ENCODE results near the gene CACNA1H.
"Not testable (repeated sequence)": the region's sequence is repeated elsewhere in the genome, so short reads cannot be mapped to it uniquely, and the experiment has no call there.

CACNA1H gene

DNA sequence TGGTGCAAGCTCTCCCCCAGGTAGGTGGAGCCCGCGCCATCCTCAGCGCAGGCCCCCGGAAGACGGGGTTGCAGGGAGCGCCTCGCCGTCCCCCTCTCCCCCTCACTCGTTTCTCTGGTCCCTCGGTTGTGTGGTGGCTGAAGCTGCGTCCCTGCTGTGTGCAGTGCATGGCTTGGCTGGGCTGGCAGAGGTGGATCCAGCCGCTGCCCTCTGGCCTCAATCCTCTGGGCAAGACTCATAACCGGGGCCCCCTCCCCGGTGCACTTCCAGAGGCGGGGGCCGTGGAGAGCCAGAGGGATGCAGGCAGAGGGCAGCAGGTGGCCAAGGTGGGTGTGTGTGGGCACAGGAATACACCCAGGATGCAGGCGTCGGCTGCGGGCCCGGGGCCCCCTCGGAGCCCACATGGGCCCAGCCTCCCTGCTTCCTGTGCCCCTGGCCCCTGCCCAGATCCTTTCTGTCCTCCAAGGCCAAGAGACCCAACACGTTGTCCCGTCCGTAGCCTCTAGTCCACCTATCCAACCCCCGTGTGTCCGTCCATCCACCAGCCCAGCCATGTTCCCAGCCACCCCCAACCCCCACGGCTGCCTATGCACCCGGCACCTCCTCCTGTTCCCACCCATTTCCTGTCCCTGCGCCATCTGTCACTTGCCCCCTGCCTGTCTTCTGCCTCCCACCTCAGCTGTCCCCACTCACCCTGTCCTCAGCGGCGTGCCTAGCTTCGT, 62.8 kb downstream of the CACNA1H start:
- no peak for DNase-seq

DNA sequence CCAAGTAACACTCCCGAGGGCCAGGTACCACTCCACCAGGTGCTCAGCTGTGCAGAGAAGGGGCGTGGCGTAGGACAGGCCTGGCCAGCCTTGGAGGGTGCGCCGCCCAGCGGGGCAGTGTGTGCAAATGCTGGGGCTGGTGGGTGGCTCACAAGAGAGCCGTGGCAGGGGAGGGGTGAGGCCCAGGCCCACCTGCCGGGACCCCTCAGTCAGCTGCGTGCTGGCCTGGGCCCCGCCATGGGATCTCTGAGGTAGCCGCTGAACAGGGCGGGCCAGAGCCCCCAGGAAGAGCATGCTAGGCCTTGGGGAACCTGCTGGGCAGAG, 63.4 kb downstream of the CACNA1H start:
- no peak for DNase-seq

DNA sequence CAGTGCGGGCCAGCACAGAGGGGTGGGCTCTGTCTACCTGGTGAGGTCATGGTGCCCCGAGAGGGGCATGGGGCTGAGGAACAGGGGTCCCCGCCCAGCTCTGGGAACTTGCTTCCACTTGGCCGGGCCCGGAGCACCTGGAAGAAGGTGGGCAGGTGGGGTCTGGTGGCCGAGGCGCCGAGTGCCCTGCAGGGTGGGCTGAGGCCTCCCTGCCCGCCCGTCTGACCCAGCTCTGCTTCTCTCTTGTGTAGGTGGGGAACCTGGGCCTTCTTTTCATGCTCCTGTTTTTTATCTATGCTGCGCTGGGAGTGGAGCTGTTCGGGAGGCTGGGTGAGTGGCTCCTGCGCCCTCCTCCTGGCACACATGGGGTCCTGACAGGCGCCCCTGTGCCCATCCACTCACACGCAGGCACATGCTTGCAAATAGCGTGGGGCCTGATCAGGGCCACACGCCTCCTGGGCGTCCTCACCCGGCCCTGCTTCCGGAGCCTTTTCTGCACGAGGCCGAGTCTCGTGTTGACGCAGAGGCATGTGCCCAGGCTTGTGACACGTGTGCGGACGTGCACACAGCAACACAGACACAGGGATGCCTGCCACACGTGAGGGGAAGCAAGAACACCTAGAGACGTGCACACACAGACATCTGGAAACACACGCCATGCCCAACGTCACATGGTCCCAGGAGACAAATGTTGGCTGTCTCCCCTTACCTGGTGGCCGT, 63.9 kb downstream of the CACNA1H start:
- no peak for DNase-seq

DNA sequence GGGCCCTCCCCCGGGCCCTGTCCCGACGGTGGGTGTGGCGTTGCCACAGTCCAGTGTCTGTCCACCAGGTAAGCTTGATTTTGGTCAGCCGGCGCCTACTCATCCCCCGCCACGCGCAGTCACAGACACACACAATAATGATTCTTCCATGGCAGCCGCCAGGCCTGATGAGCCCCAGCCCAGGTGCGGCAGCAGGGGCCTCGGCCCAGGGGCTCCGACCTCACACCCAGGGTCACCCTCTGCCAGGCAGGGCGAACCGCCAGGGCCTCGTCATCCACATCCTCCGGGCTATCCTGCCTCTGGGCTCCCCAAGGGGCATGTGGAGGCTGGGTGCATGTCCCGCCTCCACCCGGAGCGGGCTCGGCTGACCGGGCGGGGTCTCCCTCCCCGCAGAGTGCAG, 64.6 kb downstream of the CACNA1H start:
- DNase-seq: no peak

DNA sequence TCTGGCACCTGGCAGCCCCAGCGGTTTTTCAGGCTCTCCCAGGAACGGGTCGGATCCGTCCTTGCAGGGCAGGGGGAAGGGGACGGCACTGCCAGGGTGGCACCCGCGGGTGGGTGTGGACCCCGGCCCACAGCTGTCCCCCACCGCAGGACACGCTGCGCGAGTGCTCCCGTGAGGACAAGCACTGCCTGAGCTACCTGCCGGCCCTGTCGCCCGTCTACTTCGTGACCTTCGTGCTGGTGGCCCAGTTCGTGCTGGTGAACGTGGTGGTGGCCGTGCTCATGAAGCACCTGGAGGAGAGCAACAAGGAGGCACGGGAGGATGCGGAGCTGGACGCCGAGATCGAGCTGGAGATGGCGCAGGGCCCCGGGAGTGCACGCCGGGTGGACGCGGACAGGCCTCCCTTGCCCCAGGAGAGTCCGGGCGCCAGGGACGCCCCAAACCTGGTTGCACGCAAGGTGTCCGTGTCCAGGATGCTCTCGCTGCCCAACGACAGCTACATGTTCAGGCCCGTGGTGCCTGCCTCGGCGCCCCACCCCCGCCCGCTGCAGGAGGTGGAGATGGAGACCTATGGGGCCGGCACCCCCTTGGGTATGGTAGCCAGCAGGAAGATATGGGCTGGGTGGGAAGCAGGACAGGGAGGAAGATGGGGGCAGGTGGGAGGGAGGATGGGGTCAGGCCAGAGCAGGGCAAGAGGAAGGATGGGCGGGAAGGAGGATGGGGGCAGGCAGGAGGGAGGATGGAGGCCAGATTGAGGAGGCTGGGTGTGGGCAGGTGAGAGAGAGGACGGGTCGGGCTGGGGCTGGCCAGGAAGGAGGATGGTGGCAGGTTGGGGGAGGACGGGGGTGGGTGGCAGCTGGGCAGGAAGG, 65.4 kb downstream of the CACNA1H start:
- DNase-seq: no peak

DNA sequence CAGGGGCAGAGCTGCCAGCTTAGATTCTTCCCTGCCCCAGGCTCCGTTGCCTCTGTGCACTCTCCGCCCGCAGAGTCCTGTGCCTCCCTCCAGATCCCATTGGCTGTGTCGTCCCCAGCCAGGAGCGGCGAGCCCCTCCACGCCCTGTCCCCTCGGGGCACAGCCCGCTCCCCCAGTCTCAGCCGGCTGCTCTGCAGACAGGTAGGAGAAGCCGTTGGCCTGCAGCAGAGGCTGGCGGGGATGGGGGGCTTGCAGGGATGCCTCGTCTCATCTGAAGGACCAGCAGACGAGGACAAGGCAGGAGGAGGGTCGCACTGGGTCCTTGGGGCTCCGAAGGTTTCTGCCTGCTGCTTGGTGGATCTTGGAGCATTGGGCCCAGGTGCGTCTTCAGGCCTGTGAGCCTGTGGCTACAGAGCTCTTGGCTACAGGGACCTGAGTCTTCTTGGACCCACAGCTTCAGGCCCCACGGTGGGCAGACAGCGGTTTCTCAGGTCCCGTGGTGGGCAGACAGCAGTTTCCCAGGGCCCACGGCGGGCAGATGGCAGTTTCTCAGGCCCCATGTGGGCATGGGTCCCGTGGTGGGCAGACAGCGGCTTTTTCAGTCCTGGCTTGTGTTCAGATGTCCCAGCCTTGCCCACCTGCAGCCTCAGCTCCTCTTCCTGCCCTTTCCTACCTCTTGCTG, 66.2 kb downstream of the CACNA1H start:
- no peak for DNase-seq

DNA sequence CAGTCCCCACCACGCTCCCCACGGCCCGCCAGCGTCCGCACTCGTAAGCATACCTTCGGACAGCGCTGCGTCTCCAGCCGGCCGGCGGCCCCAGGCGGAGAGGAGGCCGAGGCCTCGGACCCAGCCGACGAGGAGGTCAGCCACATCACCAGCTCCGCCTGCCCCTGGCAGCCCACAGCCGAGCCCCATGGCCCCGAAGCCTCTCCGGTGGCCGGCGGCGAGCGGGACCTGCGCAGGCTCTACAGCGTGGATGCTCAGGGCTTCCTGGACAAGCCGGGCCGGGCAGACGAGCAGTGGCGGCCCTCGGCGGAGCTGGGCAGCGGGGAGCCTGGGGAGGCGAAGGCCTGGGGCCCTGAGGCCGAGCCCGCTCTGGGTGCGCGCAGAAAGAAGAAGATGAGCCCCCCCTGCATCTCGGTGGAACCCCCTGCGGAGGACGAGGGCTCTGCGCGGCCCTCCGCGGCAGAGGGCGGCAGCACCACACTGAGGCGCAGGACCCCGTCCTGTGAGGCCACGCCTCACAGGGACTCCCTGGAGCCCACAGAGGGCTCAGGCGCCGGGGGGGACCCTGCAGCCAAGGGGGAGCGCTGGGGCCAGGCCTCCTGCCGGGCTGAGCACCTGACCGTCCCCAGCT, 67.3 kb downstream of the CACNA1H start:
- no peak for DNase-seq

DNA sequence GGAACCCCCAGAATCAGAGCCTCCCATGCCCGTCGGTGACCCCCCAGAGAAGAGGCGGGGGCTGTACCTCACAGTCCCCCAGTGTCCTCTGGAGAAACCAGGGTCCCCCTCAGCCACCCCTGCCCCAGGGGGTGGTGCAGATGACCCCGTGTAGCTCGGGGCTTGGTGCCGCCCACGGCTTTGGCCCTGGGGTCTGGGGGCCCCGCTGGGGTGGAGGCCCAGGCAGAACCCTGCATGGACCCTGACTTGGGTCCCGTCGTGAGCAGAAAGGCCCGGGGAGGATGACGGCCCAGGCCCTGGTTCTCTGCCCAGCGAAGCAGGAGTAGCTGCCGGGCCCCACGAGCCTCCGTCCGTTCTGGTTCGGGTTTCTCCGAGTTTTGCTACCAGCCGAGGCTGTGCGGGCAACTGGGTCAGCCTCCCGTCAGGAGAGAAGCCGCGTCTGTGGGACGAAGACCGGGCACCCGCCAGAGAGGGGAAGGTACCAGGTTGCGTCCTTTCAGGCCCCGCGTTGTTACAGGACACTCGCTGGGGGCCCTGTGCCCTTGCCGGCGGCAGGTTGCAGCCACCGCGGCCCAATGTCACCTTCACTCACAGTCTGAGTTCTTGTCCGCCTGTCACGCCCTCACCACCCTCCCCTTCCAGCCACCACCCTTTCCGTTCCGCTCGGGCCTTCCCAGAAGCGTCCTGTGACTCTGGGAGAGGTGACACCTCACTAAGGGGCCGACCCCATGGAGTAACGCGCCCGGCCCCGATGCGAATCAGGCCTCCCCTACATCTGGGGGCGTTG, 68.1 kb downstream of the CACNA1H start:
- DNase-seq: no peak

DNA sequence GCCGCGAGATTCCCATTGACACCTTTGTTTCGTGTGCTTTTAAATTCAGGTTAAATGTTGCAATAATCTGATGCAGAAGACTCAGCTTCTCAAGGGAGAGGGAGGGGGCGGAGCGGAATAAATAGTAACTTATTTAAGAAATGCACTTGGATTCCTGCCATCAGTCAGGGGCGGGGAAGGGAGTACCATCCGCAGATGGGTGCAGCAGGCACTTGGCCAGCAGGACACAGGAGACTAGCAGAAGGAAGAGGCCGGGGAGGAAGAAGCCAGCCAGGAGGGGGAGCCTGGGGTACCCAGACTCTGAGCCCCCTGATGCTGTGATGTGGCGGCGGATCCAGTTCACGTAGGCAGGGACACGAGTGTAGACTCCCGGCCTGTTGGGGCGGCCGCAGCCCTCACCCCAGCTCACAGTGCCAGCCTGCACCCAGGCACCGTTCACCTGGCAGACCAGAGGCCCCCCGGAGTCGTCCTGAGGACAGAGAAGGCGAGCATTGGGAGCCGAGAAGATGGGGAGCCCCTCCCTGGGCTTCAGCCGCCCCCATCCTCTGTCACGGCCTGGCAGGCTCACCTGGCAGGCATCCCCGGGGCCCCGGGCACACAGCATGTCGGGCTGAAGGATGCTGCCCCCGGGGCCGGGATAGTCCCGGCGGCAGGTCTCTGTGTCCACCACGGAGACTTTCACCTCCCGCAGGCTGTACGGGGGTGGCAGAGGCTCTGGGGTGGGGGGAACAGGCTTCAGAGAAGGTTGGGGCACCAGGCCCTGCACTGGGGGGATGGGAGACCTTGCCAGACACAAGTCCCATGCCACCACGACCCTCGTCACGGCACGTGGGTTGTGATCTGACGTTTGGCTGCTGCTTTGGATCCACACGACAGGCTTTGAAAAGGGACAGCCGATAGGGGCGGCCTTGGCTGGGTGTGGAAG, 69.0 kb downstream of the CACNA1H start:
- DNase-seq: no peak

DNA sequence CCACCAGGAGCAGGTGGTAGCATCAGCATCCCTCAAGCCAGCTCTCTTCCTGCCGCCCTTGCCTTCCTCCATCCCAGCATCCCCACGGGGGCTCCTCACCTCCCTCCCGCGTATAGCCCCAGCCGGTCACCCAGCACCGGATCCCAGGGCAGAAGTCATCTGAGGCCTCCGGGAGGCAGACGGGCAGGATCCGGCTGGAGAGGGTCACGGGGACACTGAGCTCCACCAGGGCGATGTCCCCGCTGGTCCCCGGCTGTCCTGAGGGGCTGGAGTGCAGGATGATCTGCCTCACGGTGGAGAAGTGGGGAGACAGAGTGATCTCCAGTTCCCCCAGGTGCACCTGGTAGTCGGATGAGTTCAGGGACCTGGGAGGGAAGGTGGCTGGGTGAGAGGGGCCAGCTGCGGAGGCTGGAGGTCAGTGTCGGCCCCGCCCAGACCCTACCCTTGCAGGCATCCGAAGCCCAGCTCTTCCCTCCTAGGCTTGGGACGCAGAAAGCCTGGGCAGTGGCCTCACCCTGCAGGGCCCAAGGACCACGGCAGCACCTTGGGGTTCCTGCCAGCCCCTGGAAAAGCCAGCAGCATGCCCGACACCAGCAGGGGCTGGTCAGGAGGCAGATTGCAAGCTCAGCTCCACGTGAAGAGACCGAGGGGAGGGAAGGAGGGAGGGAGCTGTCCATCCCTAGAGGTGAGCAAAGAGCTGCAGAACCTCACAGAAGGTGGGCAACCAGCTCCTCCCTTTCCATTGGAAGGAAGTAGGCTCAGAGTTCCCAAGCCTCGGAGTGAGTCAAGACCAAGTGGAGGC, 69.8 kb downstream of the CACNA1H start:
- DNase-seq: no peak

DNA sequence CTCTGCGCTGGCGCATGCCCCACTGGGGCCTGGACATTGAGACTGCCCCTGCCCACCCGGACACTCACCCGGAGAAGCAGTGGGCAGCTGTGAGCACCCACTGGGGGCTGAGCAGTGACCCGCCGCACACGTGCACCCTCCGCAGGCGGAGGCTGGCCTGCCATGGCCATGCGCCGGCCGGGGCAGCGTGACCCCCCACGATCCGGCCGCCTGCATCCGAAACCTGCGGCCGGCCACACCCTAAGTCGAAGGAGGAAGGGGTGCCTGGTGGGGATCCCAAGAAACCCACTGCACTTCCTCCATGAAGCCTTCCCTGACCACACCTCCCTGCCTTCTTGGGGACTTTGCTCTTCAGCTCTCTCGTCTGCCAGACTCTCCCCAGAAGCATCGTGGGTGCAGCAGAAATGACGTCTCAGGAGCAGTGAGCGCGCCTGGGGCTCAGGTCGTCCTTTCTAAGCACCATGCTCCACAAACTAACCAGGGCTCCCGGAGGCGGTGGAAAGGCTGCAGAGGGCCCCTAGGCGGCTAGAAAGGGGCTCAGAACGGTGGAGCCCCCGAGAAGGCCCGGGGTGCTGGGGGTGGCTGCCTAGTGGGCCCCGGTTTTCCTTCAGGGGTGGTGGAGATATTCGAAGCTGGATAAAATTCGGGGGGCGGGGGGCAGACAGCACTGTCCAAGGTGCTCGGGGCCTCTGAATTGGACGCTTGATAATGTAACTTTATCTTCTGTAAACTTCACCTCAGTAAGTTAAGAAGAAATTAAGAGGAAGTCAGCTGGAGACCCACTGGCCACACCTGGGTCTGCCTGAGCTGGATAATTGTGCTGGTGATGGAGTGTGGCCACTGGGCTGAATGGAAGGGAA, 70.7 kb downstream of the CACNA1H start:
- DNase-seq: no peak

DNA sequence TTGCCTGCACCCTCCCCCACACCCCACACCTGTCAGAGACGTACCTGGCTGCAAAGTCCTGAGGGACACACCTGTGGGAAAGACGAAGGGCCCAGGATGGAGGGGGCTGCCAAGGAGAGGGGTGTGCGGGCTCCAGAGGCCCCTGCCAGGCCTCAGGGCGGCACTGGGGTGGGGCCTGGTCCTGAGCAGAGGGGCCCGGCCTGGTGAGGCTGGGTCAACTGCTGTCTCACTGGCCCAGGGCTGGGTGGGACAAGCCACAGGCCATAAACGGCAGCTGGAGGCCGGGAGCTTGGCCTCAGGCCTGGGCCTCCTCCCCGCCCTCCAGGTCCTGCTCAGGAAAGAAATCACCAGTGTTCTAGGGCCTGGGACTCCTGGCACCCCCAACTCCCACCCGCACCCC, 71.7 kb downstream of the CACNA1H start:
- DNase-seq: no peak

DNA sequence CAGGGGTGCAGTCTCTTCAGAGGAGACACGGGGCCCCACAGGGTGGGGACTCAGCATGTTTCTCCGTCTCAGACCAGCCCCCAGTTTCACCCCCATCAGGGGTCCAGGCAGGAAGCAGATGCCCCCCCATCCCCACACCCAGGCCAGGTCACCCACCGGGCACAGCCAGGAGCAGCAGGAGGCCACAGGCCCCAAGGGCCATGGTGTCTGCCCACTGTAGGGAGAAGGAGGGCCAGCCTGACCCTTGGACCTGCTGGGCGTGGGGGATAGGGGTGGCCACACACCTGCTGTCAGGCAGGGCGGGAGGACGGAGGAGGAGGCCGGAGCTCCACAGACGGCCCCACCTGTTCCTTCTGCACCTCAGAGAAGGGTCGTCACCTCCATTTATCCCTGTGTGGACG, 72.1 kb downstream of the CACNA1H start, which contains the start of gene TPSG1:
TPSG1 (minus strand) TSS at position 218 of the 401 bp plus-strand sequence; CDS start at position 202, 16 bp downstream.
- no peak for DNase-seq

DNA sequence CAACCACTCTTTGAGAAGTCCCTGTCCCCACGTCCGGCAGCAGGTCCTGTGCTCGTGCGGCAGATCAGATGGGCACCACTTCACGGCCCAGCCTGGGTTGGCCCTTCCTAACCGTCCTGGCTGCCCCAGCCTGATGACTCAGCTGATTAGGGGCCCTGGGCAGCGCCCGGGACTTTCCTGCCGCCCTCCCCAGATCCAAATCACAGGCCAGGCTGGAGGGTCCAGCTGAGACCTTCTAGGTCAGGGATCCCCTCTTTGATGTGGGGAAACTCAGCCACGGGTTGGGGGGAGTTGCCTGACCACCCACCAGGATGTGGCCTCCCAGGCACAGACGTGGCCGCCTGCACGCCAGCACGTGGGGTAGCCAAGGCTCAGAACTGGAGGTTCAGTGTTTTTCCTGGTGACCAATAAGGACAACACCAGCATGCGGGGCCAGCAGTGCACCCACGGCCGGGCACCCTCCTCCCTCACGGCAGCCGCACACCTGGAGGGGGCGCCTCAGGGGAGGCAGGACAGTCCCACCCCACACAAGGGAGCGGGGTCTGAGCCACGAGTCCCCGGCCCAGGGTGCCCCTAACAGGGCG, 72.9 kb downstream of the CACNA1H start:
- not testable (repeated sequence) for DNase-seq

DNA sequence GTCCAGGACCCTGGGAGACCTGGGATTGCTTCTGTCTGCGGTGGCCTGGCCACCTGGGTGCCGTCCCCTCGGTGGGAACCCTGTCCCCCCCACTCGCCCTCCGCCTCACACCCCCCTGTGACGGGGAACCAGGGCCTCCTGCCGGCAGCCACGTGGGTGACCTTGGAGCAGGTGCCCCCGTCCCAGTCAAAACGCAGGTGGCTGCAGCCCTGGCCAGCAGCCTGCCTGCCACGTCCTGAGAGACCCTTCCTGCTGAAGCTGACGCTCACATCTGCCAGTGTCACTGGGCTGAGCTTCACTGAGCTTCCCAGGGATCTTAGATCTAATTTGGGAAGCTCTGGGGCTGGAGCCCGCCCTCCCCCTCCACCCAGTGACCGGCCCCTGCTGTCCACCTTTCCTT, 73.8 kb downstream of the CACNA1H start:
- not testable (repeated sequence) for DNase-seq

DNA sequence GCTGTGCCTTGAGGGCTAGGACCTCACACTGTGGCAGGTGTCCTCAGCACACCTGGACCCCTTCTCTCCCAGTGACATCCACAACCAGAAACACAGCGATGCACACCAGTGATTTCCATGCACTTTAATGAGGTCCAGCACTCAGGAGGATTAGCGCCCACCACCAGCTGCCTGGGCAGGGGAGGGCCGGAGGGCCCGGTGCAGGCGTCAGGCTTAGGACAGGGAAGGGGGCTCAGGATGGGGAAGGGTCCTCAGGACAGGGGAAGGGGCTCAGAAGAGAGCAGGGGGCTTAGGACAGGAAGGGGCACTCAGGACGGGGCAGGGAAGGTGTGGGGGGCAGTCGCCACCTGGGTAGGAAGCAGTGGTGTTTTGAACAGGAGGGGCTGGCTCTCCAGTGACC, 75.3 kb downstream of the CACNA1H start:
- not testable (repeated sequence) for DNase-seq

DNA sequence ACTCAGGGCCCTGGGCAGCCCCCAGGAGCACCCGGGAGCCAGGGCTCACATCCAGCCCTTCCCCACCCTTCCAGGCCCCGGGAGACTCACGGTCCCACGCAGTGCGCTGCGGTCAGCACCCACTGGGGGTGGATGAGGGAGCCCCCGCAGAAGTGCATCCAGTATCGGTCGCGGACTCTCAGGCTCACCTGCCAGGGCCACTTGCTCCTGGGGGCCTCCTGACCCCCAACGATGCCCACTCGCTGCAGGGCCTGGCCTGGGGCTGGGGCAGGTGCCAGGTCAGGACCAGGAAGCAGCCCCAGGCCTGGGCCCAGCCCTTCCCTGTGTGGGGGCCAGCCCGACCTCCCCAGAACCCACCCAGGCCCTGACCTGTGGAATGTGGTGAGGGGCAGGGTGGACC, 76.6 kb downstream of the CACNA1H start:
- DNase-seq: not testable (repeated sequence)

DNA sequence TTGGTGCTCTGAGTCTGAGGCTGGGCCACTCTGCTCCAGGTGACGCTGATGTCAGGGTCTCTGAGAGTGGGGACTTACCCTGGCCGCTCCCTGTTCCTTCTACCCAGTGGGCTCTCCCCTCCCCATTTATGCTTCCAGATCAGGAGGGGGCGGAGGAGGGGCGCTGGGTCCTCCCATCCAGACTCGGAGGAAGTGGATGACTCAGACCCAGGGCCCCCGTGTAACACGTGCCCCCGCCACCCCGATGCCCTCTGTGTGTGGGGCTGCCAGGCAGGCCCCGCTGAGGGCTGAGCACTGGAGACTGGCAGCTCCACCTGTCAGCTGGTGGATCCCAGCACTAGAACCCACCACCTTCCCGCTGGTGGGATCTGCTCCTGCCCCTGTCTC, 77.2 kb downstream of the CACNA1H start, which contains the start of gene TPSB2:
TPSB2 (minus strand) TSS at position 101 of the 387 bp plus-strand sequence. CDS start 233 bp downstream, outside the sequence.
- DNase-seq: not testable (repeated sequence)

Data from stimulated activated CD4-positive, alpha-beta T cell treated with anti-CD3 and anti-CD28 coated beads, Interleukin-4, amount 100 ng/mL, for 1 hour (primary cell).